ENCODE measurements around the gene RNF168. TPM values are rescaled to one million over a fixed set of nuclear protein-coding genes. Genes with fewer than 3 reads are reported as not detected.

RNF168 gene
- total and polyA plus RNA-seq, 9 donors: 8.0 to 29.3 (median 19.5) TPM

- 90 to 93% (median 92%) methylated on average over 10 of the region's 10 CpGs for WGBS, 3 donors
- DNase-seq: no peak
- no peaks in the 10 kb centered on the region for H3K36me3 ChIP-seq
Observed at GRCh38 chr3:196489747-196490146, 13.8 kb downstream of the RNF168 start.

GRCh38 chr3:196486263-196486662, 17.3 kb downstream of the RNF168 start:
- Histone ChIP-seq H3K9me3 (no peaks in the 10 kb centered on the region), H3K36me3 (no peaks in the 10 kb centered on the region), H3K4me1 (ENCODE audit: insufficient read depth) (peaks cover 1% of the 10 kb centered on the region), H3K27me3 (no peaks in the 10 kb centered on the region), H3K27ac (no peak overlapping the region), H3K4me3 (no peak overlapping the region)
- 88 to 90% (median 89%) methylated on average over 8 of the region's 8 CpGs for WGBS, 3 donors
- TF ChIP-seq, protein P1, sequence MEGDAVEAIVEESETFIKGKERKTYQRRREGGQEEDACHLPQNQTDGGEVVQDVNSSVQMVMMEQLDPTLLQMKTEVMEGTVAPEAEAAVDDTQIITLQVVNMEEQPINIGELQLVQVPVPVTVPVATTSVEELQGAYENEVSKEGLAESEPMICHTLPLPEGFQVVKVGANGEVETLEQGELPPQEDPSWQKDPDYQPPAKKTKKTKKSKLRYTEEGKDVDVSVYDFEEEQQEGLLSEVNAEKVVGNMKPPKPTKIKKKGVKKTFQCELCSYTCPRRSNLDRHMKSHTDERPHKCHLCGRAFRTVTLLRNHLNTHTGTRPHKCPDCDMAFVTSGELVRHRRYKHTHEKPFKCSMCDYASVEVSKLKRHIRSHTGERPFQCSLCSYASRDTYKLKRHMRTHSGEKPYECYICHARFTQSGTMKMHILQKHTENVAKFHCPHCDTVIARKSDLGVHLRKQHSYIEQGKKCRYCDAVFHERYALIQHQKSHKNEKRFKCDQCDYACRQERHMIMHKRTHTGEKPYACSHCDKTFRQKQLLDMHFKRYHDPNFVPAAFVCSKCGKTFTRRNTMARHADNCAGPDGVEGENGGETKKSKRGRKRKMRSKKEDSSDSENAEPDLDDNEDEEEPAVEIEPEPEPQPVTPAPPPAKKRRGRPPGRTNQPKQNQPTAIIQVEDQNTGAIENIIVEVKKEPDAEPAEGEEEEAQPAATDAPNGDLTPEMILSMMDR (IDR thresholded peaks at IDR 0.05): no peak
- TF ChIP-seq EP300 (IDR thresholded peaks at IDR 0.05) (no peak), POLR2A (IDR thresholded peaks at IDR 0.05) (no peak)
- no peak for DNase-seq
- intact Hi-C loops (cut with DNase I): no loop called here

More at GRCh38 chr3:196489747-196490146, 13.8 kb downstream of the RNF168 start:
- TF ChIP-seq, protein P1 (IDR thresholded peaks at IDR 0.05): no peak
- no peak for TF ChIP-seq EP300 (IDR thresholded peaks at IDR 0.05)
- TF ChIP-seq POLR2A (IDR thresholded peaks at IDR 0.05): no peak
- Histone ChIP-seq H3K27me3 (no peaks in the 10 kb centered on the region), H3K9me3 (no peaks in the 10 kb centered on the region), H3K4me3 (no peak overlapping the region), H3K4me1 (ENCODE audit: insufficient read depth) (peaks cover 3% of the 10 kb centered on the region), H3K27ac (no peak overlapping the region)
- intact Hi-C loops (cut with DNase I): no loop called here

DNA sequence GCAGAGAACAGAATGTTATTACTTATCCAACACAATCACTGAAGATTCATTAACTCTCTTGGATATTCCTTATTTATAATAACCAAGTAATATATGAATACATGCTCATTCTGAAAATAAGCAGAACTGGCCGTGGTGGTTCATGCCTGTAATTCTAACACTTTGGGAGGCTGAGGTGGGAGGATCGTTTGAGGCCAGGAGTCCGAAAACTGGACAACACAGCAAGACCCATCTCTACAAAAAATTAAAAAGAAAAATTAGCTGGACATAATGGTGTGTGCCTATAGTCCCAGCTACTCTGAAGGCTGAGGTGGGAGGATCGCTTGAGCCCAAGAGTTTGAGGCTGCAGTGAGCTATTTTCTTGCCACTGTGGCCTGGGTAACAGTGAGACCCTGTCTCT, 25.9 kb downstream of the RNF168 start:
- DNase-seq: no peak
- Histone ChIP-seq H3K4me3 (no peak overlapping the region), H3K27ac (no peak overlapping the region), H3K4me1 (ENCODE audit: insufficient read depth) (no peaks in the 10 kb centered on the region), H3K36me3 (no peaks in the 10 kb centered on the region), H3K27me3 (no peaks in the 10 kb centered on the region), H3K9me3 (no peaks in the 10 kb centered on the region)
- intact Hi-C loops (cut with DNase I): no loop called here
- TF ChIP-seq, protein P1 (IDR thresholded peaks at IDR 0.05): no peak
- no peak for TF ChIP-seq EP300 (IDR thresholded peaks at IDR 0.05)
- no peak for TF ChIP-seq POLR2A (IDR thresholded peaks at IDR 0.05)
- 94% methylated on average over 4 of the region's 4 CpGs for WGBS, 3 donors

- H3K36me3 ChIP-seq: no peaks in the 10 kb centered on the region
- no peaks in the 10 kb centered on the region for H3K27me3 ChIP-seq
- H3K27ac ChIP-seq: no peak overlapping the region
- no peak overlapping the region for H3K4me3 ChIP-seq
- TF ChIP-seq EP300 (IDR thresholded peaks at IDR 0.05) (no peak), POLR2A (IDR thresholded peaks at IDR 0.05) (no peak)
- TF ChIP-seq, protein P1 (IDR thresholded peaks at IDR 0.05): no peak
- intact Hi-C loops (cut with DNase I): no loop called here
- WGBS, 3 donors: 90 to 93% (median 92%) methylated on average over 8 of the region's 8 CpGs
- H3K9me3 ChIP-seq: no peaks in the 10 kb centered on the region
- DNase-seq: no peak
- H3K4me1 ChIP-seq (ENCODE audit: insufficient read depth): no peaks in the 10 kb centered on the region
Observed at GRCh38 chr3:196472286-196472685, 31.3 kb downstream of the RNF168 start.

Data from ovary (tissue), 9 donors.